Breast epithelium (tissue), 4 donors: ENCODE data around the gene FMOD. TPM values are rescaled to one million over a fixed set of nuclear protein-coding genes. Genes with fewer than 3 reads are reported as not detected.

Experiments used
- DNase-seq, 2 donors: peaks; one replicate each; pipeline ENCODE4 v3.0.0-alpha.2; 2019; ENCODE audit warnings: low spot score in 2 of 2
- H3K27ac ChIP-seq, 2 donors: fragments of 200-600 bp; sonication (generic) in 1 of 2; one replicate each; pipeline ENCODE4 v1.5.1; 2016 to 2019; ENCODE audit warnings: mild to moderate bottlenecking in 1 of 2
- H3K27me3 ChIP-seq, 2 donors: fragments of 200-600 bp; sonication (generic) in 1 of 2; one replicate each; pipeline versions ENCODE4 v1.5.1 to v1.6.0; 2017 to 2019; ENCODE audit warnings: control low read depth in 1 of 2, mild to moderate bottlenecking in 1 of 2
- H3K36me3 ChIP-seq: fragments of 200-600 bp; one replicate; pipeline ENCODE4 v1.5.1; 2019
- H3K4me1 ChIP-seq, 2 donors: fragments of 200-600 bp; sonication (generic); one replicate each; pipeline ENCODE4 v1.5.1; 2016 to 2019; ENCODE audit warnings: control low read depth in 1 of 2
- H3K4me3 ChIP-seq, 3 donors: fragments of 200-600 bp; sonication (generic); 1 replicate in 2 of 3; 2 replicates in 1 of 3; pipeline ENCODE4 v1.5.1; 2016 to 2019; ENCODE audit warnings: mild to moderate bottlenecking in 3 of 3, moderate library complexity in 2 of 3
- H3K9me3 ChIP-seq, 2 donors: fragments of 200-600 bp; sonication (generic) in 1 of 2; one replicate each; pipeline ENCODE4 v1.5.1; 2016 to 2019; ENCODE audit warnings: control low read depth in 1 of 2
- POLR2A ChIP-seq: fragments of 450-650 bp; IDR thresholded peaks from one replicate; pipeline ENCODE4 v1.6.1; 2016; ENCODE audit warnings: antibody characterized with exemption, mild to moderate bottlenecking, moderate library complexity
- POLR2AphosphoS5 ChIP-seq, 3 donors: sonication (generic); formaldehyde crosslinking; IDR thresholded peaks; one replicate each; pipeline ENCODE4 v1.6.1; 2017; ENCODE audit warnings: antibody characterized with exemption in 3 of 3
- intact Hi-C: fragments of 100-400 bp; cut with DNase I; formaldehyde crosslinking; loops from one replicate; pipeline ENCODE4 v1.15.1; 2023; ENCODE audit warnings: low total_unique reads
- total RNA-seq, 3 donors: library from RNA; depleted of rRNA; stranded (reverse); fragments of >200 nt; gene quantifications; one replicate each; pipeline ENCODE4 v1.1.0, GENCODE V29; 2016
- TF ChIP-seq, protein P1 (sequence below), 3 donors: fragments of 450-650 bp; IDR thresholded peaks; one replicate each; pipeline ENCODE4 v1.5.1; 2016 to 2017; ENCODE audit warnings: antibody characterized with exemption in 3 of 3, mild to moderate bottlenecking in 3 of 3, moderate library complexity in 3 of 3

The FMOD gene
- total RNA-seq, 3 donors from 2014 or later, result 79.6 to 132 (median 92.4) TPM

DNA sequence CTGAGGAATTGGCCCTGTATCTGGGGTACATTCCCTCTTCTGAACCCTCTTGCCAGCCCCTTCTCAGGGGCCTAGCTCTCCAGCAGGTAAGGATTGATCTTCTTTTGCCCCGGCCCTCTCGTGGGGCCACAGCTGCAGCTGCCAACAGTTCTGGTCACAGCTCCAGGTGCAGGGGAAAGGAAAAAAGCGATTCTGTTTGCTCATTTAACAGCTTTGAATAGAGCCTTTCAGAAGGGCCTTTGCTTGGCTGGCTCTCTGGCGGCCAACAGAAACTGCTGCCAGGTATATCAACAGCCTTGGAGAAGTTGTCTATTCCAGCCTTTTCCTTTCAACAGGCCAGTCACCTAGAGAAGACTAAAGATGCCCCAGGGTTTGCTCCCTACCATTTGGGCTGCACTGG, 16.1 kb upstream of the FMOD start:
- H3K27me3 ChIP-seq, result no peaks in the 10 kb centered on the region
- TF ChIP-seq POLR2AphosphoS5 (IDR thresholded peaks at IDR 0.05) (no peak), POLR2A (no peak)
- TF ChIP-seq, protein P1, sequence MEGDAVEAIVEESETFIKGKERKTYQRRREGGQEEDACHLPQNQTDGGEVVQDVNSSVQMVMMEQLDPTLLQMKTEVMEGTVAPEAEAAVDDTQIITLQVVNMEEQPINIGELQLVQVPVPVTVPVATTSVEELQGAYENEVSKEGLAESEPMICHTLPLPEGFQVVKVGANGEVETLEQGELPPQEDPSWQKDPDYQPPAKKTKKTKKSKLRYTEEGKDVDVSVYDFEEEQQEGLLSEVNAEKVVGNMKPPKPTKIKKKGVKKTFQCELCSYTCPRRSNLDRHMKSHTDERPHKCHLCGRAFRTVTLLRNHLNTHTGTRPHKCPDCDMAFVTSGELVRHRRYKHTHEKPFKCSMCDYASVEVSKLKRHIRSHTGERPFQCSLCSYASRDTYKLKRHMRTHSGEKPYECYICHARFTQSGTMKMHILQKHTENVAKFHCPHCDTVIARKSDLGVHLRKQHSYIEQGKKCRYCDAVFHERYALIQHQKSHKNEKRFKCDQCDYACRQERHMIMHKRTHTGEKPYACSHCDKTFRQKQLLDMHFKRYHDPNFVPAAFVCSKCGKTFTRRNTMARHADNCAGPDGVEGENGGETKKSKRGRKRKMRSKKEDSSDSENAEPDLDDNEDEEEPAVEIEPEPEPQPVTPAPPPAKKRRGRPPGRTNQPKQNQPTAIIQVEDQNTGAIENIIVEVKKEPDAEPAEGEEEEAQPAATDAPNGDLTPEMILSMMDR (IDR thresholded peaks at IDR 0.05), result no peak
- intact Hi-C loops, result loop anchor here (10.0 kb wide), 1 partner anchor 118 kb away; no protein-coding TSS in a partner anchor
- H3K4me1 ChIP-seq, result peaks cover 0 to 3% of the 10 kb centered on the region in 2 donors
- H3K27ac ChIP-seq, result peak overlapping the region; percentile 55
- no peaks in the 10 kb centered on the region for H3K9me3 ChIP-seq
- peak in 1 of 2 donors; percentile 41 for DNase-seq
- H3K4me3 ChIP-seq, result no peak overlapping the region
- H3K36me3 ChIP-seq, result no peaks in the 10 kb centered on the region

GRCh38 chr1:203366476-203366875, 15.6 kb upstream of the FMOD start:
- intact Hi-C loops, result loop anchor here (10.0 kb wide), 1 partner anchor 118 kb away; no protein-coding TSS in a partner anchor
- H3K4me1 ChIP-seq, result peaks cover 0 to 3% of the 10 kb centered on the region in 2 donors
- no peaks in the 10 kb centered on the region for H3K27me3 ChIP-seq
- TF ChIP-seq POLR2AphosphoS5 (IDR thresholded peaks at IDR 0.05) (no peak), POLR2A (no peak)
- TF ChIP-seq, protein P1 (IDR thresholded peaks at IDR 0.05), result no peak
- no peak overlapping the region for H3K4me3 ChIP-seq
- DNase-seq, result no peak
- no peaks in the 10 kb centered on the region for H3K9me3 ChIP-seq
- H3K36me3 ChIP-seq, result no peaks in the 10 kb centered on the region
- peak overlapping the region; percentile 55 for H3K27ac ChIP-seq

GRCh38 chr1:203364806-203365205, 13.9 kb upstream of the FMOD start:
- no peak for DNase-seq
- intact Hi-C loops, result loop anchor here (10.0 kb wide), 1 partner anchor 120 kb away; no protein-coding TSS in a partner anchor
- Histone ChIP-seq H3K27me3 (no peaks in the 10 kb centered on the region), H3K9me3 (no peaks in the 10 kb centered on the region), H3K27ac (no peak overlapping the region), H3K36me3 (no peaks in the 10 kb centered on the region), H3K4me1 (peaks cover 0 to 3% of the 10 kb centered on the region in 2 donors), H3K4me3 (no peak overlapping the region)
- no peak for TF ChIP-seq POLR2A
- TF ChIP-seq POLR2AphosphoS5 (IDR thresholded peaks at IDR 0.05), result no peak
- TF ChIP-seq, protein P1 (IDR thresholded peaks at IDR 0.05), result no peak

DNA sequence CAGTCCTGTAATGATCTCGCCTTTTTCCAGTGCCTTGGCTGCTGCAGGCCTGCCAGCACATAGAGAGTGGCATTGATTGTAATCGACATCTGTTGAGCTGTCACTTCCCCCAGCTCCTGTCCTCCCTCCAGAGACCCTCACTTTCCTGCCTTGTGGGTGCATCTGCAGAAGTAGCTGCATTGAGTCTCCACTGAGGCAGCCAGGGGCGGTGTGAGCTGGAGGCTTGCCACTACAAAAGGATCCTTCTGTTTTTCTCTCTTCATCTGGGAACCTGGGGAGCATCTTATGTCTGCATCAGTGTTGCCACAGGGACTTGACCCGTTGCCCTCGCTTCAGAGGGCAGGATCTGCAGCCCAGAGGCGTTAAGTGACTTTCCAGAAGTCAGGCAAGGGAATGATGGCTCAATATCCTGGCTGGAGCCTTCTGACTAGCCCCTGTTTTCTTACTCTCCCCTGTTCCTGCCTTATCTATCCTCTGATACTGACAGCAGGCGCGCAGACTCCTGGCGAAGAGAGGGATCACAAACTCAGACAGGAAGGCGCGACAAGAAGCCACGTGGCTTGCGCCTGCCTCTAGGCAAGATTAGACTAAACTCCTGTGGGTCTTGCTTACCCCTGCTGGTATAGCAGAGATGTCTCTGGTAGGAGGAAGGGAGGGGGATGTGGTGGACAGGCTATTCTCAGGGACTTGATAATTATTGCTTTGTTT, 13.3 kb upstream of the FMOD start:
- Histone ChIP-seq H3K27me3 (no peaks in the 10 kb centered on the region), H3K4me1 (peaks cover under 1 to 3% of the 10 kb centered on the region in 2 donors), H3K36me3 (no peaks in the 10 kb centered on the region), H3K4me3 (no peak overlapping the region), H3K9me3 (no peaks in the 10 kb centered on the region), H3K27ac (no peak overlapping the region)
- TF ChIP-seq POLR2A, result no peak
- no peak for TF ChIP-seq POLR2AphosphoS5 (IDR thresholded peaks at IDR 0.05)
- TF ChIP-seq, protein P1 (IDR thresholded peaks at IDR 0.05), result no peak
- intact Hi-C loops, result loop anchor here (10.0 kb wide), 1 partner anchor 121 kb away; no protein-coding TSS in a partner anchor
- no peak for DNase-seq

- Histone ChIP-seq H3K4me3 (no peak overlapping the region), H3K9me3 (no peaks in the 10 kb centered on the region), H3K27me3 (no peaks in the 10 kb centered on the region), H3K4me1 (peaks cover 3% of the 10 kb centered on the region in 2 donors), H3K36me3 (no peaks in the 10 kb centered on the region), H3K27ac (no peak overlapping the region)
- intact Hi-C loops, result loop anchor here (10.0 kb wide), 1 partner anchor 122 kb away; no protein-coding TSS in a partner anchor
- TF ChIP-seq, protein P1 (IDR thresholded peaks at IDR 0.05), result no peak
- no peak for TF ChIP-seq POLR2AphosphoS5 (IDR thresholded peaks at IDR 0.05)
- TF ChIP-seq POLR2A, result no peak
- no peak for DNase-seq
Measured at GRCh38 chr1:203362720-203363025, 11.8 kb upstream of the FMOD start.
